ENCODE data around the gene ACACA.

ACACA gene

GRCh38 chr17:37117373-37118142, 289.1 kb downstream of the ACACA start:
- peak overlapping the region; percentile 8 for H3K4me3 ChIP-seq (ENCODE audit: low read length)

GRCh38 chr17:37116671-37117185, 289.9 kb downstream of the ACACA start:
- H3K9me3 ChIP-seq (ENCODE audit: control insufficient read depth, low read depth, low read length), result no peaks in the 10 kb centered on the region
- H3K27ac ChIP-seq (ENCODE audit: low read length), result no peak overlapping the region
- peaks cover 38% of the 10 kb centered on the region for H3K36me3 ChIP-seq (ENCODE audit: control insufficient read depth, low read depth, low read length)

More at GRCh38 chr17:37117373-37118142, 289.1 kb downstream of the ACACA start:
- Histone ChIP-seq H3K4me1 (ENCODE audit: control insufficient read depth, low read depth, low read length) (peaks cover 30% of the 10 kb centered on the region), H3K27me3 (ENCODE audit: control insufficient read depth, insufficient read depth, low read length) (no peaks in the 10 kb centered on the region), H3K27ac (ENCODE audit: low read length) (no peak overlapping the region), H3K9me3 (ENCODE audit: control insufficient read depth, low read depth, low read length) (no peaks in the 10 kb centered on the region), H3K9ac (ENCODE audit: low read length) (no peak overlapping the region), H3K36me3 (ENCODE audit: control insufficient read depth, low read depth, low read length) (peaks cover 36% of the 10 kb centered on the region)

GRCh38 chr17:37111329-37111728, 295.3 kb downstream of the ACACA start:
- Histone ChIP-seq H3K4me3 (ENCODE audit: low read length) (no peak overlapping the region), H3K4me1 (ENCODE audit: control insufficient read depth, low read depth, low read length) (peaks cover 20% of the 10 kb centered on the region), H3K27ac (ENCODE audit: low read length) (no peak overlapping the region), H3K36me3 (ENCODE audit: control insufficient read depth, low read depth, low read length) (peaks cover 53% of the 10 kb centered on the region), H3K9me3 (ENCODE audit: control insufficient read depth, low read depth, low read length) (no peaks in the 10 kb centered on the region), H3K9ac (ENCODE audit: low read length) (no peak overlapping the region), H3K27me3 (ENCODE audit: control insufficient read depth, insufficient read depth, low read length) (no peaks in the 10 kb centered on the region)

More at GRCh38 chr17:37116671-37117185, 289.9 kb downstream of the ACACA start:
- Histone ChIP-seq H3K4me3 (ENCODE audit: low read length) (no peak overlapping the region), H3K27me3 (ENCODE audit: control insufficient read depth, insufficient read depth, low read length) (no peaks in the 10 kb centered on the region), H3K9ac (ENCODE audit: low read length) (no peak overlapping the region), H3K4me1 (ENCODE audit: control insufficient read depth, low read depth, low read length) (peaks cover 30% of the 10 kb centered on the region)

- Histone ChIP-seq H3K4me1 (ENCODE audit: control insufficient read depth, low read depth, low read length) (peaks cover 23% of the 10 kb centered on the region), H3K36me3 (ENCODE audit: control insufficient read depth, low read depth, low read length) (peaks cover 53% of the 10 kb centered on the region), H3K9me3 (ENCODE audit: control insufficient read depth, low read depth, low read length) (no peaks in the 10 kb centered on the region), H3K4me3 (ENCODE audit: low read length) (no peak overlapping the region), H3K9ac (ENCODE audit: low read length) (no peak overlapping the region), H3K27me3 (ENCODE audit: control insufficient read depth, insufficient read depth, low read length) (no peaks in the 10 kb centered on the region), H3K27ac (ENCODE audit: low read length) (no peak overlapping the region)
Measured at GRCh38 chr17:37110746-37111145, 295.9 kb downstream of the ACACA start.

- peaks cover 28% of the 10 kb centered on the region for H3K4me1 ChIP-seq (ENCODE audit: control insufficient read depth, low read depth, low read length)
- H3K4me3 ChIP-seq (ENCODE audit: low read length), result no peak overlapping the region
- peaks cover 53% of the 10 kb centered on the region for H3K36me3 ChIP-seq (ENCODE audit: control insufficient read depth, low read depth, low read length)
- H3K9me3 ChIP-seq (ENCODE audit: control insufficient read depth, low read depth, low read length), result no peaks in the 10 kb centered on the region
- no peak overlapping the region for H3K27ac ChIP-seq (ENCODE audit: low read length)
- no peaks in the 10 kb centered on the region for H3K27me3 ChIP-seq (ENCODE audit: control insufficient read depth, insufficient read depth, low read length)
- no peak overlapping the region for H3K9ac ChIP-seq (ENCODE audit: low read length)
Measured at GRCh38 chr17:37109731-37110710, 296.6 kb downstream of the ACACA start.

GRCh38 chr17:37109106-37109505, 297.5 kb downstream of the ACACA start:
- no peak overlapping the region for H3K9ac ChIP-seq (ENCODE audit: low read length)
- peaks cover 36% of the 10 kb centered on the region for H3K4me1 ChIP-seq (ENCODE audit: control insufficient read depth, low read depth, low read length)
- H3K27me3 ChIP-seq (ENCODE audit: control insufficient read depth, insufficient read depth, low read length), result no peaks in the 10 kb centered on the region
- no peaks in the 10 kb centered on the region for H3K9me3 ChIP-seq (ENCODE audit: control insufficient read depth, low read depth, low read length)
- H3K27ac ChIP-seq (ENCODE audit: low read length), result no peak overlapping the region
- no peak overlapping the region for H3K4me3 ChIP-seq (ENCODE audit: low read length)
- peaks cover 55% of the 10 kb centered on the region for H3K36me3 ChIP-seq (ENCODE audit: control insufficient read depth, low read depth, low read length)

- H3K36me3 ChIP-seq (ENCODE audit: control insufficient read depth, low read depth, low read length), result peaks cover 49% of the 10 kb centered on the region
- peaks cover 36% of the 10 kb centered on the region for H3K4me1 ChIP-seq (ENCODE audit: control insufficient read depth, low read depth, low read length)
- H3K27me3 ChIP-seq (ENCODE audit: control insufficient read depth, insufficient read depth, low read length), result no peaks in the 10 kb centered on the region
- H3K9me3 ChIP-seq (ENCODE audit: control insufficient read depth, low read depth, low read length), result no peaks in the 10 kb centered on the region
- no peak overlapping the region for H3K9ac ChIP-seq (ENCODE audit: low read length)
- no peak overlapping the region for H3K4me3 ChIP-seq (ENCODE audit: low read length)
- peak overlapping the region; percentile 69 for H3K27ac ChIP-seq (ENCODE audit: low read length)
Measured at GRCh38 chr17:37107406-37108083, 299.1 kb downstream of the ACACA start.

- H3K27ac ChIP-seq (ENCODE audit: low read length), result peak overlapping the region; percentile 11
- peaks cover 42% of the 10 kb centered on the region for H3K4me1 ChIP-seq (ENCODE audit: control insufficient read depth, low read depth, low read length)
- H3K9me3 ChIP-seq (ENCODE audit: control insufficient read depth, low read depth, low read length), result no peaks in the 10 kb centered on the region
- no peaks in the 10 kb centered on the region for H3K27me3 ChIP-seq (ENCODE audit: control insufficient read depth, insufficient read depth, low read length)
- peaks cover 37% of the 10 kb centered on the region for H3K36me3 ChIP-seq (ENCODE audit: control insufficient read depth, low read depth, low read length)
- peak overlapping the region; percentile 22 for H3K4me3 ChIP-seq (ENCODE audit: low read length)
- no peak overlapping the region for H3K9ac ChIP-seq (ENCODE audit: low read length)
Measured at GRCh38 chr17:37106049-37106448, 300.6 kb downstream of the ACACA start.

GRCh38 chr17:37103231-37103630, 303.4 kb downstream of the ACACA start:
- Histone ChIP-seq H3K9ac (ENCODE audit: low read length) (no peak overlapping the region), H3K27ac (ENCODE audit: low read length) (no peak overlapping the region), H3K9me3 (ENCODE audit: control insufficient read depth, low read depth, low read length) (no peaks in the 10 kb centered on the region), H3K4me1 (ENCODE audit: control insufficient read depth, low read depth, low read length) (peaks cover 42% of the 10 kb centered on the region), H3K4me3 (ENCODE audit: low read length) (no peak overlapping the region), H3K36me3 (ENCODE audit: control insufficient read depth, low read depth, low read length) (peaks cover 16% of the 10 kb centered on the region), H3K27me3 (ENCODE audit: control insufficient read depth, insufficient read depth, low read length) (no peaks in the 10 kb centered on the region)

GRCh38 chr17:37101306-37101705, 305.3 kb downstream of the ACACA start:
- Histone ChIP-seq H3K9ac (ENCODE audit: low read length) (no peak overlapping the region), H3K27ac (ENCODE audit: low read length) (no peak overlapping the region), H3K9me3 (ENCODE audit: control insufficient read depth, low read depth, low read length) (no peaks in the 10 kb centered on the region), H3K36me3 (ENCODE audit: control insufficient read depth, low read depth, low read length) (peaks cover 35% of the 10 kb centered on the region), H3K27me3 (ENCODE audit: control insufficient read depth, insufficient read depth, low read length) (no peaks in the 10 kb centered on the region), H3K4me1 (ENCODE audit: control insufficient read depth, low read depth, low read length) (peaks cover 24% of the 10 kb centered on the region), H3K4me3 (ENCODE audit: low read length) (no peak overlapping the region)

GRCh38 chr17:37100231-37100630, 306.4 kb downstream of the ACACA start:
- Histone ChIP-seq H3K36me3 (ENCODE audit: control insufficient read depth, low read depth, low read length) (peaks cover 44% of the 10 kb centered on the region), H3K9ac (ENCODE audit: low read length) (no peak overlapping the region), H3K4me3 (ENCODE audit: low read length) (no peak overlapping the region), H3K4me1 (ENCODE audit: control insufficient read depth, low read depth, low read length) (peaks cover 16% of the 10 kb centered on the region), H3K9me3 (ENCODE audit: control insufficient read depth, low read depth, low read length) (no peaks in the 10 kb centered on the region), H3K27ac (ENCODE audit: low read length) (no peak overlapping the region), H3K27me3 (ENCODE audit: control insufficient read depth, insufficient read depth, low read length) (no peaks in the 10 kb centered on the region)
